ENCODE measurements around the gene MEGF9. TPM values are rescaled to one million over a fixed set of nuclear protein-coding genes. Genes with fewer than 3 reads are reported as not detected.

MEGF9 gene
- total and polyA plus RNA-seq, 2 of the 13 experiments (the other 11 are each of a cell fraction or from before 2014, with no cell fraction given) = 3.1 to 3.3 TPM

DNA sequence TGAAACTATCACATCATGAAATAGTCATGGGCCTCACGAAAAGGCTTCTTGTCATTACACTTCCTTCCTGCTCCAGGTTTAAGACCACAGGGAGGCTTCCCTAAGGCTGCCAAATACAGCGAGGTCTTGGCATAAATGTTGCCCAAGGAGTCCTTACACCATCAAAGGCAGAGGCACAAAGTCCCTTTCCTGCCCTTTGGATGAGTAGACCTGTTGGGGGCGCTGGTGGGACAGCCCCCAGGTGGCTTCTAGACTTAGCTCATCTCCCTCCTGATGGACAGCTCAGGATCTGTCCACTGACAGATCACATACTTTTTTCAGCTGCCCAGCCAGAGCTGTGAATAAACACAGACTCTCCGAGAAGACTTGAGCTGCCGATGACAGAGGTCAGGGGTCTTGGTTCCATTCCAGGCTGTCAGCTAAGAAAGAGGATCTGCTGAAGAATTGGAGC is 15.5 kb upstream of the MEGF9 start (continued):
- TF ChIP-seq HOXA9 (CRISPR knock-in tag; IDR thresholded peaks at IDR 0.05; ENCODE audit: borderline replicate concordance) (no peak), ZNF33B (CRISPR knock-in tag; IDR thresholded peaks at IDR 0.05) (no peak), TCF7 (IDR thresholded peaks at IDR 0.05; ENCODE audit: low read depth) (0 out of 2 replicates have a peak, but pooled peaks have one; percentile 14), RELA (CRISPR knock-in tag; IDR thresholded peaks at IDR 0.05) (no peak), ZNF749 (CRISPR knock-in tag; IDR thresholded peaks at IDR 0.05; ENCODE audit: borderline replicate concordance) (no peak), CEBPB (IDR thresholded peaks at IDR 0.05; ENCODE audit: borderline replicate concordance, low read depth, low read length) (peak; percentile 75; the same call in 1 of the 2 replicates), NFAT5 (CRISPR knock-in tag; IDR thresholded peaks at IDR 0.05) (no peak), GATA4 (IDR thresholded peaks at IDR 0.05; ENCODE audit: borderline replicate concordance, low read depth) (no peak), ZZZ3 (CRISPR knock-in tag; IDR thresholded peaks at IDR 0.05; ENCODE audit: borderline replicate concordance) (no peak), CCDC6 (CRISPR knock-in tag; IDR thresholded peaks at IDR 0.05) (no peak), SOX5 (CRISPR knock-in tag; IDR thresholded peaks at IDR 0.05; ENCODE audit: borderline replicate concordance) (peak; percentile 33; the same call in 1 of the 2 replicates), GTF3A (CRISPR knock-in tag; conservative IDR thresholded peaks at IDR 0.05) (no peak), KDM3A (CRISPR knock-in tag; IDR thresholded peaks at IDR 0.05; ENCODE audit: low read depth) (no peak), HNRNPLL (IDR thresholded peaks at IDR 0.05; ENCODE audit: low read depth, low read length, poor library complexity, severe bottlenecking) (no peak), ZBTB42 (CRISPR knock-in tag; IDR thresholded peaks at IDR 0.05) (no peak), EEA1 (CRISPR knock-in tag; IDR thresholded peaks at IDR 0.05; ENCODE audit: borderline replicate concordance) (no peak), ZNF556 (CRISPR knock-in tag; IDR thresholded peaks at IDR 0.05; ENCODE audit: borderline replicate concordance) (no peak), SALL2 (CRISPR knock-in tag; IDR thresholded peaks at IDR 0.05) (no peak), PBX2 (CRISPR knock-in tag; IDR thresholded peaks at IDR 0.05) (peak; percentile 75), STAG1 (CRISPR knock-in tag; IDR thresholded peaks at IDR 0.05) (peak; percentile 44), MZF1 (CRISPR knock-in tag; IDR thresholded peaks at IDR 0.05; ENCODE audit: borderline replicate concordance) (no peak), NCOR1 (IDR thresholded peaks at IDR 0.05; ENCODE audit: borderline replicate concordance, low read length) (no peak), CEBPG (CRISPR knock-in tag; IDR thresholded peaks at IDR 0.05) (peak; percentile 61), ZBTB8A (CRISPR knock-in tag; IDR thresholded peaks at IDR 0.05; ENCODE audit: borderline replicate concordance, low read depth) (no peak)
- TF ChIP-seq, protein P1, sequence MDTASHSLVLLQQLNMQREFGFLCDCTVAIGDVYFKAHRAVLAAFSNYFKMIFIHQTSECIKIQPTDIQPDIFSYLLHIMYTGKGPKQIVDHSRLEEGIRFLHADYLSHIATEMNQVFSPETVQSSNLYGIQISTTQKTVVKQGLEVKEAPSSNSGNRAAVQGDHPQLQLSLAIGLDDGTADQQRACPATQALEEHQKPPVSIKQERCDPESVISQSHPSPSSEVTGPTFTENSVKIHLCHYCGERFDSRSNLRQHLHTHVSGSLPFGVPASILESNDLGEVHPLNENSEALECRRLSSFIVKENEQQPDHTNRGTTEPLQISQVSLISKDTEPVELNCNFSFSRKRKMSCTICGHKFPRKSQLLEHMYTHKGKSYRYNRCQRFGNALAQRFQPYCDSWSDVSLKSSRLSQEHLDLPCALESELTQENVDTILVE (CRISPR knock-in tag; IDR thresholded peaks at IDR 0.05) = no peak
